Hippocampal formation (tissue), 2 donors: ENCODE data around the gene ATXN1.

Experiments used
- DNase-seq, 2 donors: peaks; one replicate each; lab custom pipeline; 2025; lab: John Stamatoyannopoulos, UW

The ATXN1 gene

DNA sequence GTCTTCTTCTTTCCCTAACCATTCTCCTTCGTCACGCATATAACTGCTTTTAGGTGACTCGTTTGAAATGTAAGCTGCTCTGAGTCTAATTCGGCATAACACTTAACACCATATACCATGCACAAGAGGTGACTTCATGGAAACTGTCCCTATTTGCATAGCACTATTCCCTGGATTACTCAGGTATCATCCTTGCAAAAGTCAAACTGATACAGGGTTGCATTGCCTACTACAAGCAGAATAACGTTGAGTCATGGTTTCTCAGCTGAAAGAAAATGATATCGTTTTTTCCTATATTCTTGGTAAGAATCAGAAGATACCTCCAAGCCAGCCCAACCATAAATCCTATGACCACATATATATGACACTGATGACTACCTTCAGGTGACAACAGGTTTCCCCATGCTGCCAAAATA is 227.5 kb downstream of the ATXN1 start:
- no peak for DNase-seq

DNA sequence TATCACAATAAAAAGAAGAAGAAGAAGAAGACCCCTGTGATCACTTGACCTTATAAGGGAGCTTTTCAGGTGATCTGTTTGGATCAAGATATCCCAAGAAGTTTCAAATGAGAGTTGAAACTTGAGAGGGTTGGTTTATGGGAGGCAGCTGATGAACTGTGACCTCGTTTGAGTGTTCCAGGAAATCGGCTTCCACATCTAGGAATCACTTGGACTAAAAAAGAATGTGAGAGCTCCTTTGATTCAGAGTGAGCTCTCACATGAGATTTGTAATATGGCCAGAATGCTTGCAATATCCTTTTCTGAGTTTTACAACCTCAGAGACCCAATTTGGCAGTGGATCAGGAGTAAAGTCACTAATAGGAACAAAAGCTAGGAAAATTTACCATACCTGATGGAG is 228.1 kb downstream of the ATXN1 start:
- DNase-seq, result no peak

DNA sequence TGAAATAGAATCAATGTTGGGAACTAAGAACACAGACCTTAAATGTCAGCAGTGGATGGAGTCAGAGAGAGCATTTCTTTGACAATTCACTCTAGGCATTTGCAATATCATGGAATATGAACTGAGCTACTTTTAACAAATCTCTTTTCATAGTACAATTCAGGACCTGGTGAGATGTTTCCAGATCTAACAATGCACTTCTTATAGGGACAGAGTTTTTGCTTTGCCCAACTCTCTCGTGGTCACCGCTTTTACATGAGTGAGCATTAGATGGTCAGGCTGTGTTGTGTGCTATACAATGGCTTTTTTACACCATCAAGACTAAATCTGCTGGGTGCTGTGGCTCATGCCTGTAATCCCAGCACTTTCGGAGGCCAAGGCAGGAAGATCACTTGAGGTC is 233.6 kb downstream of the ATXN1 start:
- DNase-seq, result no peak

DNA sequence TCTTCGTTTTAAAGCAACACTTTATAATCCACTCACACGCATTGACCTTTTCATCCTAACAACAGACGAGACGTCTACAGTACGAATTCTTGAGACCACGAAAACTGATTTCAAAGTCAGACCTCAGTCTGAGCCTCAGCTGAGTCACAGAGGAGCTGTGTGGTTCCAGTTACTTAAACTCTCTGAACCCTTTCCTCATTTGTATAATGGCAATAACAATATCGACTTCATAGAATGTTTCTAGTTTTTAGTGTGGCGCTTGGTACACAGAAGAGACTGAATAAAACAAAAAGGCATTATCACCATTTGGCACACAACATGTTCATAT is 236.9 kb downstream of the ATXN1 start:
- DNase-seq, result no peak

DNA sequence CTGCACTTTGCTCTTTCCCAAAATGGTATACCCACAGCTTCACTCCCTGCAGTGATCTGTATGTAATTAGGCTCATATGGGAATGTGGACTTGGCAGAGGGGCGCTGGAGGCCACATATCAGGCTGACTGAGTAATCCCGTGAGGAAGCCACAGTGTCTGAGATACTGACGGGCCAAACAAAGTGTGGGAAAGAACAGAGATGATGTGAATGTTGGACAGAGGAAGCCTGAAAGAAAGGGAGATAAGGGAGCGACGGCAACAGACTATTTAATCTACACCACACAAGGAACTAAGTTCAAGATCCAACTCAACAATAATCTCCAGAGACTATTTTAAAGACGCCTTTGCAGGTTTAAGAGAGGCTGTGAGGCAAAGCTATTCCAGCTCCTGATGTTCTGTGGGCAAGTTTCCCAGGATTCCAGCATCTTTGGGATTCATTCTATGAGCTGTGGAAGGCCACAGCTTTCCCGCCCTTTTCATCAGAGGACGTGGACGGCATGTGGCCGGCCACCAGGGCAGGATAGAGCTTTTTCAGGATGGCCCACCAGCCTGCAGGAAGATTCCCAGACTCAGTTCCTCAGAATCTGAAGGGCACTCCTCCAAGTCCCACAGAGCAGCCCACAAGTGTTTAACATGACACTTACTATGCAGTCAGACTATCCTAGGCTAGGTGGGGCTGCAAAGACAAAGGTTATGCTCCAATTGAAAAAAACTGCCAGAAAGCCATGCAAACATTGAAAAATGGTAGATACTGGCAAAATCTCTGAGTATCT is 237.5 kb downstream of the ATXN1 start:
- DNase-seq, result no peak

DNA sequence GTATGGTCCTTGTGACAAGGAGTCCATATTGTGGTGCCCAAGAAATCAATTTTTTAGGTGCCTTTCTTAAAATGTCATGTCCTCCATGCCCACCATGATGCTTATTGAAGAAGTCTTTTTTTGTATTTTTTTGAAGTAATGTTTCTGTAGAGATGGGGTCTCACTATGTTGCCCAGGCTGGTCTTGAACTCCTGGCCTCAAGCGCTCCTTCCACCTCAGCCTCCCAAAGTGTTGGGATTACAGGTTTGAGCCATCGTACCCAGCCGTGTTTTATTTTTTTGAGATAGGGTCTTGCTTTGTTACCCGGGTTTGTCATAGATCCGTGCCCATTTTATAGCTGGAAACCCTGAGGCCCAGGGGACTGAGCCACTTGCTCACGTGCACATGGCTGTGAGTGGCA is 238.3 kb downstream of the ATXN1 start:
- no peak for DNase-seq

DNA sequence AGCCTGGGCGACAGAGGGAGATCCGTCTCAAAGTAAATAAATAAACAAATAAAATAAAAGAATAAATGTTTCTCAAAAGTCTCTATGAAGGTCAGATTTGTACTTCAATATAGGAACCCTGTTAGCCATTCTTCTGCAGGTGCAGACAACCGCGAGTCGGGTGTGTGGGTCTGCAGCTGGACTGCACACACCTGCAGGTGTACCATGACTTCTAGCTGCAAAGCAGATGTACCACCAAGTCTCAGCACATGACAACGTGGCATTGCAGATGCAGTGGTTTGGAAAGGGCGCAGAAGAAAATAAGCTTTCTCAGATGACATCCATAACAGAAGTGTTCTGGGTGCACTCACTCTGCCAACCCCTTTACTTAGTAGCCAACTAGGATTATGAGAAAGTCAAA is 239.7 kb downstream of the ATXN1 start:
- no peak for DNase-seq

DNA sequence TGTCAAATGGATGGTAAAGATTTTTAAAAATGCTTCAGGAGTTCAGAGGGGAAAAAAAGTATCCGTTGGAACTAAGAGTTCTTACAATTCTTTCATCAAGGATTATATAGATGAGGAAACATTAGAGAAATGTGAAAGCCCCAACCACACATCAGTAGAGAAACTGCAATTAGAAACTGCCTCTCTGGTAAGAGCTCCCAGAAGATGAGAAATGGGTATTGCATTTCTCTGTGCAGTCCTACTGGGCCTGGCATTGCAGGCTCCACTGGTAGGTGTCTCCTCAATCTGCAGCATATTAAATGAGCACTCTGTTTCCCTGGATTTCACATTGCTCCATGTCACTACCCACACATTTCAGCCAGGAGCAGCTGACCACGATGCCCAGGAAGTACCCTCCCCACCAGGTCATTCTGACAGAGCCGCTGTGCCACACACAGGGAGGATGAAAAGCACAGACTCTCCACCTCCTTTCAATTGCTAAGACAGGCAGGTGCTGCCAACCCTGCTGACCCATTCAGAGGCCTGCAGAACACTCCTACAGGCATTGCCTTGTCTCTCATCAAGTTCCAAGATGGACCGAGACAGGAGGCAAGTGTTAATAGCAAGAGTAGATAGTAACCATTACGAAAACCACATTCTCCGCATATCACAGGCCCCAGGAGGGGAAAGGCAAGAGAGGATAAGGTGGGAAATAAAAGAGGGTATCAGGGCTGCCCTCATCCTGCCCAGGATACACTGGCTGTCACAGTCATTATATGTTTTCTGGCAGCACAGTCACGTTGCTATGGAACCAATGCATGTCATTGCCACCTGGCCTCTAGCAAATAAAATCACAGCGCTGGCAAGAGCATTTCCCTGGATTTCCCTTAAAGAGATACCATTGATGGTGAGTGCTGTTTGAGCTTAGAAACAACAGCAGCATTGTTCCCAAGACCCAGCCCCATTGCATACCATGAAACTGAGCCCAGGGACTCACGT is 241.7 kb downstream of the ATXN1 start:
- DNase-seq, result no peak

DNA sequence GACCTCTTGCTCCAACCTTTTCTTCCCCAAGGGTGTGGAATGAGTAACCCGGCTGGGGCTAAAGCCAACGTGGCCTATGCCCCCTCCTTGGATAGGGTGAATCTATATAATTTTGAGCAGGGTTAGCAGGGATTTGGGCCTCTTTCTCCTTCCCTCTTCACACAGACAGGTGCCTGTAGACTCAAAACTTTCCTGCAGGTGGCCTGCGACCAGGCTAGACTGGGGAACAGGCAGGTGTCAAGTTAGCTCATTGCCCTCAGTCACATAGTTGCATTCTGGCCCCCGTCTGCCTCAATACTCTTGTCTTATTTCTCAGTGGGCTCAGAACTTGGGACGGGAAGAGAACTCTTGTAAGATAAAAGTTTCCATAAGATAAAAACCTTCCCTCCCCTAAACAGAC is 243.0 kb downstream of the ATXN1 start:
- DNase-seq, result no peak

DNA sequence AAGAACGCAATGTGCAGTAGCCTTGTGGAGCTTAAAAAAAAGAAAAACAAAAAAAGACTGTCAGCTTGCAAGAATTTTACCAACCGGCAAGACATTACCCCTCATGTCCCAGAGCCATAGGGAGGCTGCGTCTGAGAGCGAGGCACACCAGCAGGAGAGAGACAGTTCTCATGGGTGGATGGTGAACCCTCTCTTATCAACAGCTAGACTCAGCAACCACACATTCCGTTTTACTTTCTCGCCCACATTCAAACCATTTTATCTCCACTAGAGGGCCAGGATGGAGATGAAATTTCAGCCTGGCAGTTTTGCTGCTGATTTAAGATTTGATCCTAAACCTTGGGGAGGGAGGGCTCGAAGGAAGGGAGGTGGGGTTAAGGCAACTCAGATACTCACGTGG is 247.0 kb downstream of the ATXN1 start:
- peak; percentile 28 to 72 for DNase-seq

DNA sequence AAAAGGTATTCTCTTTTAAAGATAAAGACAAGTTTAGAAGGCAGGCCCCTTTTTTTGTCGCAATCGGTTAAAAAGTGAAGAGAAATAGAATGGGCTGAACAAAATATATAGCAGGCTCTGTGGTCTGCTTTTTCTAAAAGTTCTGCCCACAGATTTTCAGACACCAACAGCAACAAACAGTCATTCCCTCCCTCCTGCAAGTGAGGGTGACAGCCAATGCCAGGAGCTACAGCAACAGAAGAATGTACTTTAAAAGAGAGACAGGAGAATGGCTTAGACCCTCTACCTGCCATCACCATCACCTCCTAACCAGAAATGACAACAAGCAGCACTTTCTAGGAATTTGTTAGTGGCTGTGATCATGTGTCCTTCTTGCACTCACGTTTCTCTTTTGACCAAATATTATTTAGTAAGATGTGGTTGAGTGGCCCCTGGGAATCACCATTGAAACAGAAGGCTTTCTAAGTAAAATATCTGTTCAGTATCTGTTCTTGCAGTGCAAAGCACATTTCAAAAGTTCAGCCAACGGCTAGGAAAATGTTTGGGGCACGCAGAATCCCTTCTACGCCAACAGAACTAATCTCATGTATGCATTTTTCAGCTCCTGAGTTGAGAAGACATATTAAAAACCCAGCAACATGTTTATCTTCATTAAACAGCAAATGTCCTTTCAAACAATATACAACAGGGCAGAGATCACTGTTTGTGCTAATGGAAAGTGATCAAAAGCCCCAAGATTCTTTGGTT is 248.5 kb downstream of the ATXN1 start:
- no peak for DNase-seq

DNA sequence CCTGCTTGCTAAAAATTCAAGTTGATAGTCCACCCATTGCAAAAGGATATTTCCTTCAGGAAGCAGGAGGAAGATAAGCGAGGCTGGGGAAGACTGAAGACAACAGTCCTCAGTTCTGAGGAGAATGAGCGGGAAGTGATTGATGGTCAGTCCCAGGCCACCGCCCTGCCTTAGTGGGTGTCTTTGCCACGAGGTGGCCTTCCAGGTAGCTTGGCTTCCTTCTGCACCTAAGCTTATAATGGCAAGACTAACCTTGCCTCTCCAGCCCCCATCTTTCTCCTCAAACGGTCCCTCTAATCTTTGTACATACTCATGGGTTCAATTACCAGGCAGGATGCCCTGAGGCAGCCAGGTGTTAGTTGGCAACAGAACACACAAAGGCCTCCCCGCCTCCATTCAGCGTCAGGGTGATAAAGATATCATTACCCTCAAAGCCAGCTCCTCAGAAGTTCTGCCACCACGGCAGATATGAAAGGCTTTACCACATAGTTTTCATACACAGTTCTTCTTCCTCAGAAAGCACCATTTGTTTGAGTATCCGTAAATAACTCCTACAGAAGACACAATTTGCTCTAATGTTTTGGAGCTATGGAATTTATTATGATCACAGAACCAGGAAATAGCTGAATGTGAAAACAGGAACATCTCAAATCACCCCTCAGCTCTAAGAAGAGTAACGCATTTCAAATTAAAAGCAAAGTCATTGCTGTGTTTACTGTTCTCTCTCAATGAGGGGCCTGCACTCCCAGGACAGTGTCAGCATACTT is 249.4 kb downstream of the ATXN1 start:
- no peak for DNase-seq

DNA sequence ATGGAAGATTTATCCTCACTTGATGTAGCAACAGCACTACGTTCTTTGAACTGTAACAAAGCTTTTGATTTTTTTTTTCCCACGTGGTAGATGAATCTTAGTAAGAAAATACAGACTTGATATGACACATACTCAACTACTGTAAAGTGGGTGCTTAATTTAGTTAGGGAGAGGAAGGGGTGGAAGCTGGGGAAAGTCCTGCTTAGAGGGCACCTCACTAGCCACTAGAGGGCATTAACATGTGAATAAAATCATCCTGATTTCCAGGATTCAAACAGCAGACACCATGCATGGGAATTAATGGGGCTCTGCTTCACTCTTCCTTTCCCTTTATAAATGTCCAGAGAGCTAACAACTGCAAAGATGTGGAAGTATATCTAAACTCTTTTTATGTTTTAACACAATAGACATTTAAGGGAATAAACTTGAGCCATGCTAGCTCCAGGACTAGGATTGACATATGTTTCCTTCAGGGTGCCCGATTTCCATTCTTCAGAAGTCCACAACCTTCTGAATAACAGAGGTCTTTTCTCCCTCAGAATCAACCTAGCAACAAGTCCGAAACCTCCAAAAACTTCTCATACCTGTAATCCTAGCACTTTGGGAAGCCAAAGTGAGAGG is 250.1 kb downstream of the ATXN1 start:
- peak in 1 of 2 donors; percentile 58 for DNase-seq

DNA sequence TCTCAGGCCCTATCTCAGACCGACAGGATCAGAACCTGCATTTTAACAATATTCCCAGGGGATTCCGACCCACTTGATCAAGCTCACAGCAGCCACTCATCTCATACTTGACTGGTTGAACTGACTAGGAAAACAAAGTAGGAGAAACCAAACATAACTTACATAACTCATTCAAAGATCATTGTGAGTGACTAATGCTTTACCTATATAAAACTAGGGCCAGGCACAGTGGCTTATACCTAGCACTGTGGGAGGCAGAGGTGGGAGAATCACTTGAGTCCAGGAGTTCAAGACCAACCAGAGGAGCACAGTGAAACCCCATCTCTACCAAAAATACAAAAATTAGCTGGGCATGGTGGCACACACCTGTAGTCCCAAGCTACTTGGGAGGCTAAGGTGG is 251.0 kb downstream of the ATXN1 start:
- DNase-seq, result no peak

DNA sequence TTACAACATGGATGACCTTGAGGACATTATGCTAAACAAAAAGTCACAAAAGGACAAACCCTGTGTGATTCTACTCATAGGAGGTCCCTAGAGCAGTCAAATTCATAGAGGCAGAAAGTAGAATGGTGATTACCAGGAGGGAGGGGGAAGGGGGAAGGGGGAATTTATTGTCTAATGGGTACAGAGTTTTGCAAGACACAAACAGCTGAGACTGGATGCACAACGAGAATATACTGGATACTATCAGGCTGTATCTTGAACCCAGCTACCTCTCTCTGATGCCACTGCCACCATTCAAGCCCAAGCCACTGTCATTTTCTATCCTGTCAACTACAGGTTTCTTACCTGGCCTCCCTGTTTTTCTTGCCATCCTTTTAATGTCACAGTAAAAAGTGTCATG is 252.3 kb downstream of the ATXN1 start:
- no peak for DNase-seq

DNA sequence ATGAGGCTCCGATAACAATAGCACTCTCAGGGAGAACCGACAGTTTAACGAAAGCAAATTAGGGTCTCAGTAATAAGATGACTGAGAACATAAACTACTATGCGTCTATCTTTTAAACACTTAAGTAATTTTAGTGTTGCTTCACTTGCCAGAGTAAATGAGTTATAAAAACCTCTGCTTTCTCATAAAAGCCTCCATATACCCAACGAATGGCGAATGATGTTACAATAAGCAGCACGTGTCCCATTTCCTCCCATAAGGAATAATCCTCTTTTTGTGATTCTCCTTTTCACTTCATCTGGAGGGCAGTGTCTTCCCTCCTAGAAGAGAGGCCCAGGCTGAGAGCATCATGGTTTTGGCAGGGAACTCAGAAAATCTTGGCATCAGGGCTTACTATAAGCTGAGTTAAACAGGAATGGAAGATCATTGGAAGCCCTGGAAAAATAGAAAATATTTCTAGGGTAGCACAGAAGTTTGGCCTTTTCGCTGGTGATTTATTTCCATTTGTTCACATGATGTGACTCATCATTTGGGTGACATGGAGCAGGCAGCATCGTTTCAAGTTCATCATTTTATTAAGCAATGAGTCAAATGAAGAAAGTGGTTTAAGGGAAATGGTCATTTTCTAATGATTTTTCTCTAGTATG is 255.4 kb downstream of the ATXN1 start:
- peak in 1 of 2 donors; percentile 24 for DNase-seq

DNA sequence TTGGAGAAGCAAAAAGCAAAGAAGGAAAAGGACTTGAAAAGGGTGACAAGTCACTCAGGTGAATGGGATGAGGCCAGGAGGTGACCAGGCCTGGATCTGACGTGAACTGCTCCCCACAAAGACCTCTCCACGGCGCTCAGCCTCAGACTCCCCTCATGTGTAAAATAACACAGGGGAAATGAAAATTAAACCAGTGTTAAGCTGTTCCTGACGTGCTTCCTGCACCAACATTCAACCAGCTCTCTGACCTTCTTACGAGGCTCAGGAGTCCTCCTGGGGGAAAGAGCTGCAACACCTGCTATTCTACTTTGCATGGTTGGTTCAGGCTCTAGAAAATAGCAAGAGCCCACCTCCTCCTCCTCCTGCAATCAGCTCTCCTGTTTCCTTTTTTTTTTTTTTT is 256.7 kb downstream of the ATXN1 start:
- DNase-seq, result no peak

DNA sequence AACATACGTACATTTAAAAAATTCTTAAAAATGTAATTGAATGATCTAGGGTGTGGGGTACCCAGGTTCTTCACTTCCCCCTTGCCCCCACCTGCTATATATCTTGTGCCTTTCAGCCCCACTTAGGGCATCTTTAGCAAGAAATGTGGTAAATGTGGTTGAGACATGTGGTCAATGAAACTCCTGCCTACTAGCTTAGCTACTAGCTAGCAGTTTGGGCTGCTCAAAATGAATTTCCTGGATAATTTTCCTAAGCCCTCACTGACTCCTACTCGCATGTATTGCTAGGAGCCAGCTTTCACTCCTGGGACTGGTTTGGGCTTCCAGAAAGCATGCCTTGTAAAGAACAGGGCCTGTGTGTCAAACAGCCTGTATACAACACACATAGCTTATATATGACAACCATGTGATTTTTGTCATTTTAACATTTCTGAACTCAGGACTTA is 257.3 kb downstream of the ATXN1 start:
- no peak for DNase-seq

DNA sequence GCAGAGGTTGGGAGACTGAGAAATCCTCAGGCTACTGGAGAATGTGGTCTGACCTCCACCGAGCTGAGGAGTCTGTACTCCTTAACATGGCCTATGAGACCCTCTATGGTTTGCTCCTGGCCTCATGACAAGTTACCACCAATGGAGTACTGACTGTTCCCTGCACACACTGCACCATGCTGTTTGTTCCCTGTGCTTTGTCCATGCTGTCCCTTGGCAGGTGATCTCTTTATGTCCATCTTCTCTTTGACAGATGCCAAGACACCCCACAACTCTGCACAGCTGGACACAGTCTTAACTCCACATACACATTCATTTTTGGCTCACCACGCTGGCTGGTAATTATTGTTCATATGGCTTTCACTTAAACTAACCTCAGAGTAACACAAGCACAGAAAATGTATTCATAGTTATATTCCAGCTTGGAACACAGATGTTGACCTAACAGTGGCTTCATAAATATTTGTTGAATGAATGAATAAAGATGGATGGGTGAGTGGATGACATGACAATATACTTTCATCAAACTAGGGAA is 258.0 kb downstream of the ATXN1 start:
- no peak for DNase-seq

DNA sequence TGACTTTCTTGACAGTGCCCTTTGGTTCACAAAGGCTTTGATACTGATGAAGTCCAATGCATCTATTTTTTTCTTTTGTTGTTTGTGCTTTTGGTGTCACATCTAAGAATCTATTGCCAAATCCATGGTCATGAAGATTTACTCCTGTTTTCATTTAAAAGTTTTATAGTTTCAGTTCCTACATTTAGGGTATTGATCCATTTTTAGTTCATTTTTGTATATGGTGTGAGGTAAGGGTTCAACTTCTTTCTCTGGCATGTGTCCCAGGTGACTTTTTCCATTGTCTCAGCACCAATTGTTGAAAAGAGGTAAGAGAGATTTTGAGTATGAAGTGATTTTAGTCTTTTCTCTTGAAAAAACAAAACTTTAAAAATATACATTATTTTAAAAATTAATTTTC is 262.3 kb downstream of the ATXN1 start:
- no peak for DNase-seq
